ENCODE data around the gene CALCOCO2.
"Not testable (repeated sequence)": the region's sequence is repeated elsewhere in the genome, so short reads cannot be mapped to it uniquely, and the experiment has no call there.

CALCOCO2 gene

GRCh38 chr17:48830840-48831548 is at the start of gene CALCOCO2:
TSS of gene CALCOCO2 (plus strand) at chr17:48831035. CDS start at chr17:48841708, 10,673 bp downstream.
- DNase-seq (ENCODE audit: low read depth): peak; percentile 81

GRCh38 chr17:48787828-48788227 is 43.0 kb upstream of the CALCOCO2 start:
- DNase-seq (ENCODE audit: low read depth): no peak

- no peak for DNase-seq (ENCODE audit: low read depth)
Observed at GRCh38 chr17:48790607-48791127, 40.2 kb upstream of the CALCOCO2 start.

- no peak for DNase-seq (ENCODE audit: low read depth)
Observed at GRCh38 chr17:48791128-48792032, 39.5 kb upstream of the CALCOCO2 start.

DNA sequence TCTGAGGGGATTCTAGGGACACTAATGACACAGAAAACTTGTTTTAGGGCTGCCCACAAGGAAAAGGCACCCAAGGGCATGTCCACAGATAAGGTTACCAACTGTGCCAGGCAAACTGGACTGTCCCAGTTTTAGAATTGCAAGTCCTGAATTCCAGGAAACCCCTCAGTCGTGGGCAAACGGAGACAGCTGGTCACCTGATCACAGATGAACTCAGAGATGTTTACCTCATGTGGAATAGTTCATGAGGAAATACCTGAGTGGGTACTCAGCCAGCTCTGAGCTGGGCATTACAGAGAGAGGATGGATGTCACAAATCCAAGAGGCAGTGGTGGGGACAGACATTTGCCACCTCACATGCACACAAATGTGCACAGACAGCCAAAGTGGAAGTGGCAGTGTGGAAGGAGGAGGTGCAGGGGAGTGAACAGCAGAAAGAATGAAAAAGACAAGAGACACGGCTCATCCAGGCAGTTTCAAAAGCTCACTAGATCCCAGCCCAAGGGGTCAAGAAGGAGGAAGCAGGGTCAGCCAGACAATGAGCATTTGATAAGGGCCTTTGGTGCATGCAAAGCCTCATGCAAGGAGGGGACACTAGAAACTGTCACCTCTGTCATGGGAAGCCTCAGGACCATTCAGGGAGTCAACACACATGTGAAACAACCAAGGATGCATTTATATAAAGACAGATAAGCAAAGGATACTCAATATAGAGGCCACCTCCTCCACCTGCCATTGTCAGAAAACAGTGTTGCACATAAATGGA is 38.6 kb upstream of the CALCOCO2 start:
- no peak for DNase-seq (ENCODE audit: low read depth)

DNA sequence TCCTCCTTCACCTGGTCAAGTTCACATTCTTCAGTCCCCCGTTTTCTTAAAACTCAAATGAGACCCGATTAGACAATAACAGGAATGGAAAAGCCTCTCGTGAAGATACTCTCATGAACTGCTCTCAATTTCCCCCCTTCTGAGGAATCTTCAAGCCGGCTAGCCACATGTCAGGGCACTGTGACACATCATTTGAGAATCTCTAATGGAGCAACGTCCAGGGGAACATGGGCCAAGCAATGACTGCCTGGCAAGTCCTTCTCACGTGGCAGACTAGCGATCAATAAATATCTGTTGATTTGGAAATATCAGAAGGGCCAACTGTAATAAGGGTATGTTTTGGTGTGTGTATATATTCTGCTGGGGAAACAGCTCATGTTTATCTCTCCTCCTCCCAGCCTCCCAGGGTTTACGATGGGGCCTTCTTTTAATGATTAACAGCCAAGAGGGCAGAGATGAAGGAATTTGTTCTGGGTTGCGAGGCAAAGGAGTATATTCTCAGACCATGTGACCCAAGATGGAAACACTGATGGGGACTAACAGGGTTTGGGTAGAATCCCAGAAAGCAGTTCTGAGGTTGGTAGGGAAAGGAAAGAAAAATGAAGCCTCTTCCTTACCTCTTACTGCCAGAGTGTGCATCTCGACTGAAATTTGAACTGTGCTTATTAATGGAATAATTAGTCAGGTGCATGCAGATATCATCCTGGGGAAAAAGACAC is 35.2 kb upstream of the CALCOCO2 start:
- no peak for DNase-seq (ENCODE audit: low read depth)

DNA sequence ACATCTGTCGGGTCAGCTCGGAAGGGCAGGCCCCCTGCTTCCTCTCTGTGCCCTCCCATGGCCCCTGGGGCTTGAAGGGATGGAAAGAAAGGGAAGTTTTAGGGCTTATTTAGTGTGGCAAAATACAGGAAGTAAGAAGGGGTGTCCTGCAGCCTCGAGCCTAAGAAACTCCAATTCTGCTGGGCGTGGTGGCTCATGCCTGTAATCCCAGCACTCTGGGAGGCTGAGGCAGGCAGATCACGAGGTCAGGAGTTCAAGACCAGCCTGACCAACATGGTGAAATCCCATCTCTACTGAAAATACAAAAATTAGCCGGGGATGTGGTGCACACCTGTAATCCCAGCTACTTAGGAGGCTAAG is 34.7 kb upstream of the CALCOCO2 start:
- DNase-seq (ENCODE audit: low read depth): not testable (repeated sequence)

- DNase-seq (ENCODE audit: low read depth): no peak
Observed at GRCh38 chr17:48799069-48799723, 31.6 kb upstream of the CALCOCO2 start.

- no peak for DNase-seq (ENCODE audit: low read depth)
Observed at GRCh38 chr17:48800626-48801217, 30.1 kb upstream of the CALCOCO2 start.

- peak; percentile 54 for DNase-seq (ENCODE audit: low read depth)
Observed at GRCh38 chr17:48804936-48805411, 25.9 kb upstream of the CALCOCO2 start.

GRCh38 chr17:48809182-48809581 is 21.7 kb upstream of the CALCOCO2 start:
- DNase-seq (ENCODE audit: low read depth): no peak

GRCh38 chr17:48812001-48812400 is 18.8 kb upstream of the CALCOCO2 start:
- DNase-seq (ENCODE audit: low read depth): no peak

DNA sequence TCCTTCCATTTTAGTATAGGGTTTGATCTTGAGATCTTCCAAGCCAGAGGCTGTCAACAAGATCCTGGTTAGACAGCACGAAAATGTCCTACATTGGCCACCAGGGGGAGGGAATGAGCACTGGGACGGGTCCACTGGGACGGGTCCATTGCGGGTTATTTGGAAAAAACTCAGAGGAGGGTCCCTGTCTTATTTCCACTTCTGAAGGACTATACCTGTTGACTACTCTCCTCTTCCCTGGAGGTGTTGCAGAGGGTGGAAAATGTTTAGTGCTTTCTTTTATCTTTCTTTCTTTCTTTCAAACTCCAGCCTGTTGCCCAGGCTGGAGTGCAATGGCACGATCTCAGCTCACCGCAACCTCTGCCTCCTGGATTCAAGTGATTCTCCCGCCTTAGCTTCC is 16.3 kb upstream of the CALCOCO2 start:
- DNase-seq (ENCODE audit: low read depth): peak; percentile 42

GRCh38 chr17:48815311-48815710 is 15.5 kb upstream of the CALCOCO2 start:
- DNase-seq (ENCODE audit: low read depth): no peak

DNA sequence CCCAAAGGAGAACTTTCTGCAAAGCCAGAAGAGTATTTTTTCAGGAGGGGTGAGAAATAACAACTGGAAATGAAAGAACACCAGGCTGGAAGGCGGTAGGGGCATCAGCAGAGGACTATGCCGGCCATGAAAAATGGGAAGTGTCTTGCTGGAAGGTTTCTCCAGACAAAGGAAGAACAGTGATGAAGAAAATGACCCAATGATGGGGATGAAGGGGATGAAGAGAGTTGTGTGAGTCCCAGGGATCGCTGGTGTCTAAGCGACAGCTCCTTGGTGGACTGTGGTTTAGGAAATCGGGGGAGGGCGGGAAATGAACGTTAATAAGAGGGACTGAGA is 14.4 kb upstream of the CALCOCO2 start:
- no peak for DNase-seq (ENCODE audit: low read depth)

GRCh38 chr17:48816774-48817590 is 13.9 kb upstream of the CALCOCO2 start, which contains the start of gene TTLL6:
TSS of gene TTLL6 (minus strand) at chr17:48817229. CDS start at chr17:48817072, 157 bp downstream.
- peak; percentile 69 for DNase-seq (ENCODE audit: low read depth)

DNA sequence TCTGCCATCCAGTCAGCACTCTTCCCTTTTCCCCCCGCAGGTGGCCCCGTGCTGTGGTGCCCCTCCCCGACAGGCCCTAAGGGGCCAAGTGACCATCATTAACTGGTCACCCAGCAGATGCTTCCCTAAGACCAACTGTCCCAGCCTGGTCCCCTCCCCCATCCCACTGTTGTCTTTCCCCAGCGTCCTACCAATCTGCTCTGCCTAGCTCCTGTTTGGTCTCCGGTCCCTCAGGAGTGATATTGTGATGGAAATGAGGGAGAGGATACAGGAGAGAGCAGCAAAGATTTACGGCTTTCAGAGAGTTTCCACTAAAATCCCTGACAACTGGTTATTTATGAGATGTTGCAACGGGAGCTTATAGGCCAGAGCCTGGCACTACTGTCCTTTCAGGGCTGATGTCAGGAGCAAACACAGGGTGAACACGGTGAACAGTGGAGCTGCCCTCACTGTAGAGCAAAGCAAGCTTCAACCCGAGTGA is 12.4 kb upstream of the CALCOCO2 start:
- DNase-seq (ENCODE audit: low read depth): no peak

GRCh38 chr17:48819466-48819865 is 11.4 kb upstream of the CALCOCO2 start:
- DNase-seq (ENCODE audit: low read depth): no peak

- DNase-seq (ENCODE audit: low read depth): not testable (repeated sequence)
Observed at GRCh38 chr17:48820936-48821335, 9.9 kb upstream of the CALCOCO2 start.

All from activated T-helper 9 cell treated with anti-CD3 and anti-CD28 coated beads, Interleukin-2, amount 50 U/mL, for 16 hours (primary cell).